ENCODE data around the gene DNAJB11.
"Not testable (repeated sequence)": the region's sequence is repeated elsewhere in the genome, so short reads cannot be mapped to it uniquely, and the experiment has no call there.

DNAJB11 gene

DNA sequence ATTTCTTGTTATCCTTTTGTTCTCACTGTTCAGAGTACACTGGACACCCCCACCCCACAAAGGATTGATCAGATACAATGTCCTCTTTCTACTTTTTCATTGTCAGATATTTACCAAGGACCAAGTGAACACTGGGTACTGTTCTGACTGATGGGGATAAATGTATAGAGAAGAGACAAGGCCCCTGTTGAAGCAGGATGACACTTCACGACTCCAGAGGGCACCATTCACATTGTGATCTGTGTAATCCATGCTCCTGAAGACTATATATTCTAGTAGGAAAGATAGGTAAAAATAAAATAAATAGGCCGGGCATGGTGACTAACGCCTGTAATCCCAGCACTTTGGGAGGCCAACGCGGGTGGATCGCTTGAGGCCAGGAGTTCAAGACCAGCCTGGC, 19.1 kb upstream of the DNAJB11 start:
- no peak for DNase-seq (ENCODE audit: low read depth in 2 of 3, low spot score in 1 of 3)

DNA sequence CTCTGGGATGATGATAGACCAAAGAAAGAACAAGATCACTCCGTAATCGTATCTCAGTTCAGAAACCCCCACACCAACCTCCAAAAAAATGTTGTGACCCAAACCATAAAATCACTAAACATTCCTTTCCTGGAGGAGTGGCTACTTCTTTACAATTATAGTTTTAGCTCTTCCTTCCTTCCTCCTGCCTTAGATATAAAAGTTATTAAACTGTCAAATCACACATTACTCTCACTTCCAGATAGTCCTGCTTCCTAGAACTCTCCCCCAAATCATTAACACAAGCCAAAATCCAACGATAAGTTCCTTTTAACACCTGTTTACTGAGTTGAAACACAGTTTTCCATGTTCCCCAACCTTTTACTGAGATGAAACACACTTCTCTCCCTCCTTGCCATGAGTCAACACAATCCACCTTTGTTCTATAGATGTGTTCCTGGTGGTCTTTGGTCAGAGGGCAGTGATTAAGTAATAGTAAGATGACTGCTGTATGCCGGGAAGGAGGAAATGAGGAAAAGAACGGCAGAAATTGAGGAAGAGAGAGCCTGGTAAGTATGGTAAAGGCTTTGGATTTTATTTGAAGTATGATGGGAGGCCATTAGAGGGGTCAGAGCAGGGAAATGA, 18.0 kb upstream of the DNAJB11 start:
- DNase-seq (ENCODE audit: low read depth in 2 of 3, low spot score in 1 of 3): no peak

DNA sequence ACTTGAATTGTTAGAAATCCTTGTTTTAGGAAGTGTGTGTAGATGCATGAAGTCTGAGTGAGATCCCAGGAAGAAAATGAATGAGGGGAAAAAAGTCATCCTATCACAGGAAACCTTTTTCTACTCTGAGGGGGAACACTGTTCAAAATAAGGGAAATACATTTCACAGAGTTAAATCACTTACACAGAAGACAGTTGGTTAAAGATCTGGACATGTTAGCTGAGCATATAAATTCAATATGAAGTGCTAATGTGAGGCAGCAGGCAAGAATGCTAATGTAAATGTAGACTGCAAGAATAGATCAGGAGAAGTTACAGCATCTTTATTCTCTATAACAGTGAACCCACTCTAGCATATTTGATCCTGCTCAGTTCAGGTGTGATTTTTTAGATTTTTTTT, 5.9 kb upstream of the DNAJB11 start:
- DNase-seq (ENCODE audit: low read depth in 2 of 3, low spot score in 1 of 3): no peak

DNA sequence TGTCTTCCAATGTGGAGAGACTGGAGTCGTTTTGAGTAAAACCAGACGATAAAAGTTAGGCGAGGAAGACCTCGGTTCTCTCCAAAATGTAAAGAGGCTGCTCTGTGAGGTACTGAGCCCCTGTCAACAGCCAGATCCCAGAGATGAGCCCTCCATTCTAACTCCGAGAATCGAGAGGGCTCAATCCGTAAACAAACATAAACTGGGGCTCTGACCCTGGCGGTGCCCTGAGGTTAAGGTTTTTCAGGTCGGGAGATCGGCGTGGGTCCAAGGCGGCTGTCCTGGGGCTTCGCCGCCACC, 3.8 kb upstream of the DNAJB11 start:
- DNase-seq (ENCODE audit: low read depth in 2 of 3, low spot score in 1 of 3): no peak

DNA sequence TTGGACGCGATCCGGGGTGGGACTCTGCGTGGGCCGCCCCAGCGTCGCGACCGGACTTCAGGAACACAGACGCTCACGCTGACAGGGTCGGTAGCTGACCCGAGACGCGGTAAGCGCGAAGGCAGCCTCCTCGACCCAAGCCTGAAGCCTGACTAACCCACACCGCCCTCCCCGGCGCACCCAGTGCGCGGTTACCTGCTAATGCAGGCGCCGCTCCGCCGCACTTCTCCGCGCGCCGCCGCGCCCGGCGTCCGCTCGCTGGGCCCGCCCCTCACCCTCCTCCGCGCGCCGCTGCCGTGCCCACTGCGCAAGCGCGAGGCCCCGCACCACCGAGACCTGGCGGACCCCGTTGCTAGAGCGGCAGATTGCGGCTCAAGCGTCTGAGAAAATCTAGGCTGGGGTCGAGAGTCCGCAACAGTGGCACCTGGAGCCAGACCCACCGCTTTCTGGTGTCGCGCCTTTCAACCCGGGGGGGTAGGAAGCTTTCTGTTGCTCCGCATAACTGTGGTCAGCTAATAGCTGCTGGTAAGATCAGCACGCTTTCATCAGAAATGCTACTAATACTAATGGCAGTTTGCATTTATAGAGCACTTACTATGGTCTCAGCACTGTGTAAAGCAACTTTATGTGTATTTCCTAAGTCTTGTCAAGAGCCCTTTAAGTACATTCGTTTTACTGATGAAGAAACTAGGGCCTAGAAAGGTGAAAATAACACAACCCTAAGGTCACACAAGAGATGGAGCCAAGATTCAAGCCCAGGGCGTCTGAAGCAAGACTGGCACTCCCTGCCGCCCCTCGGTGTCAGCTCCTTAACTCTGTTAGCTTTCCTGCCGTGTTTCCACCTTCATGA, 3.2 kb upstream of the DNAJB11 start, which contains the start of gene TBCCD1:
TSS of gene TBCCD1 (minus strand) at position 268 of the 850 bp plus-strand sequence. CDS start 3,010 bp downstream, outside the sequence.
- DNase-seq (ENCODE audit: low read depth in 2 of 3, low spot score in 1 of 3): peak; percentile 89 to 98 (median 91)

DNA sequence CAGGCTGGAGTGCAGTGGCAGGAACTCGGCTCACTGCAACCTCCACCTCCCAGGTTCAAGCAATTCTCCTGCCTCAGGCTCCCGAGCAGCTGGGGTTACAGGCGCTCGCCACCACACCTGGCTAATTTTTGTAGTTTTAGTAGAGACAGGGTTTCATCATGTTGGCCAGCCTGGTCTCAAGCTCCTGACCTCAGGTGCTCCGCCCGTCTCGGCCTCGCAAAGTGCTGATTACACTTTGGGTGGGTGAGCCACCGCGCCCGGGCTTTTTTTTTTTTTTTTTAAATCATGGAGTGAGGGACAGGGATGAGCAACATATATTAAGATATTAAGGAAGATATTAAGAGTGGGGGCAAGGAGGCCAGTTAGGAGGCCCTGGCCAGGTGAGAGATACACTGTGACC, 1.2 kb upstream of the DNAJB11 start:
- DNase-seq (ENCODE audit: low read depth in 2 of 3, low spot score in 1 of 3): not testable (repeated sequence)

DNA sequence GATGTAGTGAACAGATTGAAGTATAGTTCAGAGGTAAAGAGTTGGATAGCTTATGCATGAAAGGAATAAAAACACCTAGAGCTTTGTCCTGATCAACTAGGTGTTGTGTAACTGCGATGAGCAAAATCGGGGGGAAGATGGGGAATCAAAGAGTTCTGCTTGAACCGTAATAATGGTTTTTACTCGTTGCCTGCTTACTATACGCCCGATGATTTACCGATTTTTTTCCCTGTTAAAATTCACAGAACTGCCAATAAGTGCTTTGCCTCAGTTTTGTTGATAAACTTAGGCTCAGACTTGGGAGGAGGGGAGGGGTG, 783 bp upstream of the DNAJB11 start:
- no peak for DNase-seq (ENCODE audit: low read depth in 2 of 3, low spot score in 1 of 3)

DNA sequence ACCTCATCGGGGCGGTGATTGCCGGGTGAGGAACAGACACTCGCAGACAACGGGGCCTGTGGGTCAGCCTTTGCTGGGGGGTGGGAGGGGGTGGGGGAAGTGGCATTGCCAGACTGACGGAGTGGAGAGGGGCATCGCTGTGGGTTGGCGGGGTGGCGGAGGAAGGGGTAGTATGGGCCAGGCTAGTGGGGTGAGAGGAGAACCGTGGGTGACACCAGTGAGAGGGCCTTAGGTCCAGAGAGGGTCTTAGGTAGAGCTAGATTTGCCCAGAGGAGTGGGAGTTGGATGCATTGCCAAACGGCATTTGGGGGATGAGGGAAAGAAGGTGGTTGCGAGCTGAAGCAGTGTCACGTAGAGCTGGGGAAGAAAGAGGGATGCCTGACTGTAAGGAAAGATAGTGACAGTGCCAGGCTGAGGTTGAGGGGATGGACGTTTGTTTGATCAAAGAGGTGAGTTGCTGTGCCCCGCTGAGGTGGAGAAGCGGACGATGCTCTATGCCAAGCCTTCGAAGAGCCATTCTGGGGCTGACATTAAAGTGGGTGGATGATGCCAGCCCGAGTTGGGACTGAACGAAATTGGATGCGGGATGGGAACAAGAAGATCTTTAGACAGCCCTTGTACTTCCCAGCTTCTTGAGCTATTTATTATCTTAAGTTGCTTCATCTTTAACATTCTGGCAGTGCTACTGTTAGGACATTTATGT, 572 bp downstream of the DNAJB11 start:
- DNase-seq (ENCODE audit: low read depth in 2 of 3, low spot score in 1 of 3): no peak

DNA sequence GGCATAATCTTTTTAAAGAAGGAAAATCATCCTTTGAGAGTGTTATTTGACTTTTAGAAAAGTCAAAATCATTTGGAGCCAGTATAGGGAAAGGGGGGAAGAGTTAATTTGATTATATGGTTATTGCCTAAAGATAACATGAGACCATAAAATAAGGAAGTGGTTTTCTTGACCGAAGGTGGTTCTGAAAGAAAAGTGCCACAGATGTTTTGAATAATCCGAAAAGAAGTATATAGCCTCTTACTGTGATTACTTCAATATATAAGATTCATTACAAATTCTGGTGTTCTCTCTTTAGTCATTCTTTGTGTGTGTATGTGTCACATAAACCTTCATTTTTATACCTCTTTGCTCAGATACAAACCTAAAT, 1.1 kb downstream of the DNAJB11 start:
- DNase-seq (ENCODE audit: low read depth in 2 of 3, low spot score in 1 of 3): no peak

DNA sequence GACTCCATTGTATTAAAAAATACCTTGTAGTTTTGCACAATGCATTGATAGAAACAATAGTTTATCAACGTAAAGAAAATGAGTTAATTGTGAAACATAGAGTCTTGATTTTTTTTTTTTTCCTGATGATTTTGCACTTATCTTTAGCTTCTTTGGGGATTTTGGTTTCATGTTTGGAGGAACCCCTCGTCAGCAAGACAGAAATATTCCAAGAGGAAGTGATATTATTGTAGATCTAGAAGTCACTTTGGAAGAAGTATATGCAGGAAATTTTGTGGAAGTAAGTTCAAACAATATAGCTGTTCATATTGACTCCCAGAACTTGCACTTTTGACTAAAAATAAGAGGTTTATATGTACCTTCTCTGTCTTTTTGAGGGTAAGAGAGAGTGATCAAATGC, 7.0 kb downstream of the DNAJB11 start:
- no peak for DNase-seq (ENCODE audit: low read depth in 2 of 3, low spot score in 1 of 3)

DNA sequence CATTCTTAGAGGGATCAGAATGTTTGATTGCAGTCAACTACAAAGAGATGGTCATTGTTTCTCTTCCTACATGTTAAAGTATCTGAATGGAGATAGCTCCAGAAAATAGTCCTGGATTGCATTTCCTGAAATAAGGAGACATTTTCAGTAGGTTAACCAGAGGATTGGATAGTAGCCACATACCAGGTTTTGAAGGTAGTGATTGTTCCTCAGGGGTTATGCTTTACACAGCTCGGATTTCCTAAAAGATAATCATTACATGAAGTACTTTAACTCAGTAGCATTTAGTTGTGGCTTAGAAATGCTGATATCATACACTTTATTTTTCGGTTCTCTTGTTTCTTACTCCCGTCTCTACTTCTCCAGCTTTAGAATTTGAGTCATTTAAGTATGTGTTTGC, 10.3 kb downstream of the DNAJB11 start:
- no peak for DNase-seq (ENCODE audit: low read depth in 2 of 3, low spot score in 1 of 3)

DNA sequence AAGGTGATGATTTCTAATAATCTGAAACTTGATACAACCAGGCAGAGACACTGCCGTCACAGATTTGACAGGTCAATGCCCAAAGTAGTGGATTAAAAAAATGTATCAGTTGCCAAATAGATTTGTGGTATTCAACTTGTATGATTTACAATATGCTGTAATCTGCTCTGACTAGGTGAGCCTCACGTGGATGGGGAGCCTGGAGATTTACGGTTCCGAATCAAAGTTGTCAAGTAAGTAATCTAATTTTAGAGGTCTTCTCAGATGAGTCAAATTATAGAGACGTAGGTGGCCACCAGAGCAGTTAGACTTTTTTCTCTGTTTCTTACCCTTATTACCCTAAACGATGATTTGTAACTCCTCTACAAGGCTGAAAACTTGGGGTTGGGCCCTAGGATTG, 12.0 kb downstream of the DNAJB11 start:
- DNase-seq (ENCODE audit: low read depth in 2 of 3, low spot score in 1 of 3): no peak

DNA sequence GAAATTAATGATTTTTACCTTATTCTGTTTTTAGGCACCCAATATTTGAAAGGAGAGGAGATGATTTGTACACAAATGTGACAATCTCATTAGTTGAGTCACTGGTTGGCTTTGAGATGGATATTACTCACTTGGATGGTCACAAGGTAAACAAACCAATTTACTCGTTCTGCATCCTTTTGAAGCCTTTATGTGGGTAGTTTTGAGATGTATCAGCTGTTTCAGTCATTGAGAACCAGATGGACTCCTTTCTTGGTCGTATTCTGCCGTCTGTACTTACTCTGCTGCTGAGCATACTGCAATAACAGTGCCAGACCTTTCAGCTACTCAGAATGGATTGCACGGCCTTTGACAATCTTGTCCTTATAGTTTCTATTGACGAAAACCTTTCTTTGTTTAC, 13.3 kb downstream of the DNAJB11 start:
- DNase-seq (ENCODE audit: low read depth in 2 of 3, low spot score in 1 of 3): no peak

DNA sequence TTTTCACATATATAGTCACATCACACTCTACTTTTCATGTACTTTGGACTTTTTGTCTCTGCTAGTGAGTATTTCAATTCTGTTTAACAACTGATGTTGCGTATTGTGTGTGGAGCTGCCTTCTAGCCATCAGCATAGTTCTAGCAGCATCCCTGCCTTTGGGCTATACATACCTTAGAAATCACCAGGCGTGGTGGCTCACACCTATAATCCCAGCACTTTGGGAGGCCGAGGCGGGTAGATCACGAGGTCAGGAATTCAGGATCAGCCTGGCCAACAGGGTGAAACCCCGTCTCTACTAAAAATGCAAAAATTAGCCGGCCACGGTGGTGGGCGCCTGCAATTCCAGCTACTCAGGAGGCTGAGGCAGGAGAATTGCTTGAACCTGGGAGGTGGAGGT, 15.7 kb downstream of the DNAJB11 start:
- not testable (repeated sequence) for DNase-seq (ENCODE audit: low read depth in 2 of 3, low spot score in 1 of 3)

DNA sequence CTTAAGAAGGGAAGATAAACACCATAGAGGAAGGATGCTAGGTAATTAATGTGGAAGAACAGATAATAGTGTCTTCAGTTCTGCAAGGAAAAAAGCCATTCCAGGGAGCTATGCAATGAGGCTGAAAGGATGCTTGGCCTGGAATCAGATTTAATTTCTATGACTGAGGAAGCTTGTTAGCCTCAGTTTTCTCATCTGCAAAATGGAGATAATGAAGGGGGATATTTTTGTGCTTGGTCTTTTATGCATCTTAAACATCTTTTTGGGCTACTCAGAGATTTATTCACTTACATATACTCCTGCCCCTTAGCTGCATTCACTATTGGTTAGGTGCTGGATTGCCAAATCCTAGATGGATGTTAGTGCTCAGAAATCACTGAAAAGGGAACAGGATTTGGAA, 16.7 kb downstream of the DNAJB11 start:
- DNase-seq (ENCODE audit: low read depth in 2 of 3, low spot score in 1 of 3): no peak

DNA sequence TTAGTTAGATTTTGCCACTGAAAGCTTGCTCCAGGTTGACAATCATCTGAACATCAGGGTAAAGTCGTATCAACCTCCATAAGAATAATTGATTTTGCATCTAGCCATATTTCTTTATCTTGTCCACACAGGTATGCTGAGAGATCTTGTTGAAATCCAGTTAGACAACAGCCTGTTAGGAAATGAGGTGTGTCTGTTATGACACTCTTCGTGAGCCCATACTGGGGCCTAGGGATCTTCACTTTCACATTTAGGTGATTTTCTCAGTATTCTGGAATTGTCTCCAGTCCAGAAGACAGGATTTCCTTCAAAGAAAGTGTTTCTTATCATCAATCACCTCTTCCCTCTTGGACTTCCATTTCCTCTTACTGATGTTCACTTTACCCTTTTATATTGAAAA, 18.1 kb downstream of the DNAJB11 start:
- no peak for DNase-seq (ENCODE audit: low read depth in 2 of 3, low spot score in 1 of 3)

DNA sequence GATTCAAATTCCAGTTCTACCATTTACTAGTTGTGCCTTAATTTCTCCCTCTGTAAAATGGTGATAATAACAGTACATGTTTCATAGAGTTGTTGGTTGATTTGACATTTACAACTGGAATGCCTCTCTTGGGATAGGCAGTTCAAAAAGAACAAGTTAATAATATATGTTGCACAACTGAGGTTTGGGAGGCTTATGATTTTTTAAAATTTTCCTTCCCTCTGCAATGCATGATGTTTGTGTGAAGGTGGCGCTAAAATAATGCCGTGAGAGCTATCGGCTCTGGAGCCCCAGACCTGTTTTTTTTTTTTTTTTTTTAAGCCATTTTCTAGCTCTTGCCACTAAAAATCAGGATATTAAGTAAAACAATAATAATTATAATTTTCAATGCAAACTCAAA, 18.6 kb downstream of the DNAJB11 start:
- DNase-seq (ENCODE audit: low read depth in 2 of 3, low spot score in 1 of 3): no peak

DNA sequence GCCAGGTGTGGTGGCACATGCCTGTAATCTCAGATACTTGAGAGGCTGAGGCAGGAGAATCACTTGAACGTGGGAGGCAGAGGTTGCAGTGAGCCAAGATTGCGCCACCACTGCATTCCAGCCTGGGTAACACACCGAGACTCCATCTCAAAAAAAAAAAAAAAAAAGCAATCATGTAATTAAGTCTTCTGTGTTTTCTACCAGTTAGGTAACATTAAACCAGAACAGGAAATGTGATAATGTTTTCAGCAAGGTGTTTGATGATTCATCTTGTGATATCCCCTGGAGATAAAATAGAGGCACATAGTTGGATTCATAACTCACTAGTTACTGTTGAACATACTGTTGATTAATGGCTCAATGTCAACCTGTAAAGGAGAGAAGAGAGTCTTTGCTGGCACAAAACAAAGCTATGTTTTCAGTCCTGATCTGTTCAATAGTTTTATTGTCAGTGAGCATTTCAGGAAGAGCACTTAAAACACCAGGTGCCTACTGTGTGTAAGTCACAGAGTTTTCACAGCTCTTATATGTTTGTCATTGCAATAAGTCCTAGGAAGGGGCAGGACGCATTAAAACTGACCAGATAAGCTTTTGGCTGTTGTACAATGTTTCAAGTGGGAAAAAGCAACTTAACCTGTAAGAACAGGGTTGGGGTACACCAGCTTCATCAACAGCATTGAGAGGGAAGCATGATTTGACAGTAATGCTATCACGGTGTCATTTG, 19.5 kb downstream of the DNAJB11 start:
- no peak for DNase-seq (ENCODE audit: low read depth in 2 of 3, low spot score in 1 of 3)

DNA sequence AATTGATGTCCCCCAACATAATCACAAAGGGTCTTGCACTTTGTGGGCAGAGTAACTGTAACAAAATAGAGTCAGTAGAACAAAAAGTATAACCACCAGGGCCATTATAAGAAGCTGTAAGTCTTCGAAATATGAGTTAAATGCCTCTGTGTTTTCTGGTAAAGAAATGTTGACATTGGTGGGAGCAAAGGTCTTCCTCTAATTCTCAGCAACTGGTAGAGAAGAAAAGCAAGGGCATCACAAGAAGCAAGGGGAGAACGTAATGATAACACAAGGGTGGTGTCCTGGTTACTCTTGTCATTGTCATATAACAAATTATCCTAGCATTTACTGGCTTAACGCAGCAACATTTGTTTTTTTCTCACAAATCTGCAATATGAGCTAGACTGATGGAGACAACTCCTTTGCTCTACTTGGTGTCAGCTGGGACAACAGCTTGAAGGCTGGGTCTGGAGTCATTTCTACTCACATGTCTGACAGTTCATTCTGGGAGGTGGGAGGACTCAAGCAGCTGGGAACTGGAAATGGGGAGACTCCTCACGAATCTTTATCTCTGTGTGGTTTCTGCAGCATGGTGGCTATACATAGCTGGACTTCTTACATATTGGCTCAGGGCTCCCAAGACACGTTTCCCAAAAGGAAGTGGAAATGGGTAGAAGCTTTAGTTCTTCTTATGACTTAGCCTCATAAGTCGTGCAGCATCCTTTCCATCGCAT, 20.2 kb downstream of the DNAJB11 start:
- no peak for DNase-seq (ENCODE audit: low read depth in 2 of 3, low spot score in 1 of 3)

DNA sequence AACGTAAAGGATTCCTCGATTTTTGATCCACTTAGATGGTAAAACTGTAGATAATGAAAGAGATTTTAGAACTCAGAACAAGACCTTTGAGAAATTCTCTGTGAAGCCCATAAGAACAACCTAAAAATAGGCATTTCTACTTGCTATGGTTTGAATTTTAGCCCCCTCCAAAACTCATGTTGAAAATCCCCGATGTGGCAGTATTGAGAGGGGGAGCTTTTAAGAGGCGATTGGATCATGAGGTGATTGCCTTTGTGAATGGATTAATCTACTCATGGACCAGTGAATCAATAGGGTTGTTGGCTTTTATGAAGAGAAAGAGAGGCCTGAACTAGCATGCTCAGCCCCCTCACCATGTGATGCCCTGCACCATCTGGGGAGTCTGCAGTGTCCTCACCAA, 22.2 kb downstream of the DNAJB11 start:
- DNase-seq (ENCODE audit: low read depth in 2 of 3, low spot score in 1 of 3): no peak

DNA sequence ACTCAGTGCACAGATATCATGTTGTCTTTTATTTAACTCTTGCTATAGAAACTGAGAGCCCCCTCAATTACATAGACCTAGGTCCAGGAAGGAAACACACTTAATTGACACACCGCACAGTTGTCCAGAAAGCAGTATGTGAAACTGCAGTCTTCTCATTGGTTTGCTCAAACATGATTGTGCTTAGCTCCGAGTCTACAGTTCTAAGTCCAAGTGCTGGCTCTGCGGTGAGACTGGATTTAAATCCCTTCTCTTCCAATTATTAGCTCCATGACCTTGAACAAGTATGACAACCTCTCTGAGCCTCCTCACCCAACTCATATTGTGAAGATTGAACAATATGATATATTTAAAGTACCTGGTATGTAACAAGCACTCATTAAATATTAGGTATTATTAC, 23.3 kb downstream of the DNAJB11 start:
- no peak for DNase-seq (ENCODE audit: low read depth in 2 of 3, low spot score in 1 of 3)

Data from stimulated activated CD4-positive, alpha-beta T cell treated with anti-CD3 and anti-CD28 coated beads, Interleukin-12 subunit alpha, Interleukin-12 subunit beta, amount 100 ng/mL, for 48 hours (primary cell).